ENCODE results near the gene TMEM208. TPM values are rescaled to one million over a fixed set of nuclear protein-coding genes. Genes with fewer than 3 reads are reported as not detected.

Gene TMEM208
- polyA plus RNA-seq, 1 experiment, result 38.5 TPM

- no peak for TF ChIP-seq CTCF (IDR thresholded peaks at IDR 0.05; ENCODE audit: low read depth, low read length)
- Histone ChIP-seq H3K4me3 (ENCODE audit: low read depth, low read length) (no peak overlapping the region), H3K9me3 (ENCODE audit: control insufficient read depth, insufficient read depth, low read length) (peaks cover 4% of the 10 kb centered on the region; the same call in 1 of the 2 replicates), H3K27me3 (ENCODE audit: control insufficient read depth, insufficient read depth, low read length) (no peaks in the 10 kb centered on the region), H3K27ac (ENCODE audit: low read depth, low read length) (peak overlapping the region; percentile 11)
- POLR2A ChIA-PET, result interaction anchor here (1.0 to 2.0 kb wide), 3 partner anchors 8 to 10 kb away, joined by 3 to 7 read pairs (median 7); partner anchors contain the start of gene TMEM208
- CTCF ChIA-PET, result no interaction called here
- no peak for DNase-seq (ENCODE audit: low read depth, low spot score)
Observed at GRCh38 chr16:67235816-67236562, 9.1 kb downstream of the TMEM208 start.

- H3K9me3 ChIP-seq (ENCODE audit: control insufficient read depth, insufficient read depth, low read length), result peaks cover 4% of the 10 kb centered on the region; the same call in 1 of the 2 replicates
- H3K27me3 ChIP-seq (ENCODE audit: control insufficient read depth, insufficient read depth, low read length), result no peaks in the 10 kb centered on the region
- ChIA-PET CTCF (no interaction called here), POLR2A (interaction anchor here (0.5 to 2.0 kb wide), 3 partner anchors 9 to 35 kb away, joined by 3 to 7 read pairs (median 6); partner anchors contain the start of gene TMEM208)
- H3K4me3 ChIP-seq (ENCODE audit: low read depth, low read length), result no peak overlapping the region
- no peak for DNase-seq (ENCODE audit: low read depth, low spot score)
- no peak for TF ChIP-seq CTCF (IDR thresholded peaks at IDR 0.05; ENCODE audit: low read depth, low read length)
- peak overlapping the region; percentile 11 for H3K27ac ChIP-seq (ENCODE audit: low read depth, low read length)
Observed at GRCh38 chr16:67236563-67237395, 9.8 kb downstream of the TMEM208 start.

GRCh38 chr16:67237396-67238277 lies 10.7 kb downstream of the TMEM208 start:
- no peak for TF ChIP-seq CTCF (IDR thresholded peaks at IDR 0.05; ENCODE audit: low read depth, low read length)
- no peak overlapping the region for H3K27ac ChIP-seq (ENCODE audit: low read depth, low read length)
- CTCF ChIA-PET, result no interaction called here
- peaks cover 4% of the 10 kb centered on the region; the same call in 1 of the 2 replicates for H3K9me3 ChIP-seq (ENCODE audit: control insufficient read depth, insufficient read depth, low read length)
- POLR2A ChIA-PET, result interaction anchor here (1.5 kb wide), 1 partner anchor 10 kb away, joined by 8 read pairs; the partner anchor contains the start of gene FHOD1
- H3K4me3 ChIP-seq (ENCODE audit: low read depth, low read length), result no peak overlapping the region
- H3K27me3 ChIP-seq (ENCODE audit: control insufficient read depth, insufficient read depth, low read length), result no peaks in the 10 kb centered on the region
- no peak for DNase-seq (ENCODE audit: low read depth, low spot score)

- Histone ChIP-seq H3K27me3 (ENCODE audit: control insufficient read depth, insufficient read depth, low read length) (no peaks in the 10 kb centered on the region), H3K9me3 (ENCODE audit: control insufficient read depth, insufficient read depth, low read length) (peaks cover 4% of the 10 kb centered on the region; the same call in 1 of the 2 replicates), H3K27ac (ENCODE audit: low read depth, low read length) (no peak overlapping the region), H3K4me3 (ENCODE audit: low read depth, low read length) (no peak overlapping the region)
- TF ChIP-seq CTCF (IDR thresholded peaks at IDR 0.05; ENCODE audit: low read depth, low read length), result no peak
- ChIA-PET POLR2A (interaction anchor here (1.5 to 2.2 kb wide), 2 partner anchors 9 to 11 kb away, joined by 6 to 8 read pairs; partner anchors contain the start of genes FHOD1 and TMEM208), CTCF (no interaction called here)
- no peak for DNase-seq (ENCODE audit: low read depth, low spot score)
Observed at GRCh38 chr16:67238278-67238575, 11.3 kb downstream of the TMEM208 start.
